ENCODE results near the gene HOXC13. TPM values are rescaled to one million over a fixed set of nuclear protein-coding genes. Genes with fewer than 3 reads are reported as not detected.
A peak's percentile ranks its signal among the peaks of the same experiment; 100 is the strongest.

The HOXC13 gene
- total RNA-seq, 1 donor = not detected

GRCh38 chr12:53931844-53932581, 6.6 kb upstream of the HOXC13 start:
- no peak for TF ChIP-seq CTCF (IDR thresholded peaks at IDR 0.05; ENCODE audit: insufficient read depth, low read depth, low read length)
- DNase-seq (ENCODE audit: low read depth) = no peak
- H3K4me3 ChIP-seq (ENCODE audit: low read depth, low read length) = no peak overlapping the region

GRCh38 chr12:53932915-53933314, 5.7 kb upstream of the HOXC13 start:
- DNase-seq (ENCODE audit: low read depth) = no peak
- H3K4me3 ChIP-seq (ENCODE audit: low read depth, low read length) = no peak overlapping the region
- TF ChIP-seq CTCF (IDR thresholded peaks at IDR 0.05; ENCODE audit: insufficient read depth, low read depth, low read length) = no peak

- H3K4me3 ChIP-seq (ENCODE audit: low read depth, low read length) = no peak overlapping the region
- DNase-seq (ENCODE audit: low read depth) = no peak
- no peak for TF ChIP-seq CTCF (IDR thresholded peaks at IDR 0.05; ENCODE audit: insufficient read depth, low read depth, low read length)
Observed at GRCh38 chr12:53935383-53936341, 3.0 kb upstream of the HOXC13 start.

- H3K4me3 ChIP-seq (ENCODE audit: low read depth, low read length) = no peak overlapping the region
- DNase-seq (ENCODE audit: low read depth) = no peak
- no peak for TF ChIP-seq CTCF (IDR thresholded peaks at IDR 0.05; ENCODE audit: insufficient read depth, low read depth, low read length)
Observed at GRCh38 chr12:53937099-53937498, 1.5 kb upstream of the HOXC13 start.

GRCh38 chr12:53937596-53938325, 870 bp upstream of the HOXC13 start:
- DNase-seq (ENCODE audit: low read depth) = no peak
- TF ChIP-seq CTCF (IDR thresholded peaks at IDR 0.05; ENCODE audit: insufficient read depth, low read depth, low read length) = no peak
- peak overlapping the region; percentile 31 for H3K4me3 ChIP-seq (ENCODE audit: low read depth, low read length)
